Measurements from ENCODE around the gene ANAPC16. TPM values are rescaled to one million over a fixed set of nuclear protein-coding genes. Genes with fewer than 3 reads are reported as not detected.
A peak's percentile ranks its signal among the peaks of the same experiment; 100 is the strongest.

The ANAPC16 gene
- total and polyA plus RNA-seq, 4 donors, result 67.9 to 138 (median 91.4) TPM

DNA sequence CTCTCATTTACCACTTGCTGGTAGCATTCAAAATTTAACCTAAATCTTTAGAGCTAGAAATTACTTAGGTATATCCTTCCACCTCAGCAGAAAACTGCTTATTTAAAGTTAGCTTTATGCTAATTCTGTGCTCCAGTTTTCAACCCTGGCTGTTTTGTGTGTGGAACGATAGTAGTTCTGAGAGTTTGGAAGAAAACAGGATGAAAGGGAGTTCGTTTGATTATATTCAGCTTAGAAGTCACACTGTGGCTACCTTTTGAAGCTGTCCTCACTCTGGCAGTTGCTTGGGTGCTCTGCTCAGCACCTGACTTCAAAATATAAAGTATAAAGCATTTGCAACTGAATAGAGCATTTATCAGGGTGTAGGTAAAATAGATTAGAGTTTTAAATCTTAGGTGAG, 2.9 kb downstream of the ANAPC16 start:
- H3K9ac ChIP-seq (ENCODE audit: insufficient read depth in 1 of 2, low read length in 2 of 2), result peak overlapping the region in 1 of 2 donors; percentile 30
- H3K36me3 ChIP-seq (ENCODE audit: control insufficient read depth in 4 of 4, insufficient read depth in 4 of 4, low read length in 4 of 4), result peaks cover 2 to 6% (median 5%) of the 10 kb centered on the region in 4 donors
- ATAC-seq (ENCODE audit: insufficient read depth, low FRiP score) (no peak), DNase-seq (no peak)
- H3K27me3 ChIP-seq (ENCODE audit: control insufficient read depth in 3 of 3, insufficient read depth in 3 of 3, low read length in 2 of 3), result no peaks in the 10 kb centered on the region
- WGBS, 2 donors, result 26 to 43% methylated on average over 2 of the region's 2 CpGs
- TF ChIP-seq, protein P1, sequence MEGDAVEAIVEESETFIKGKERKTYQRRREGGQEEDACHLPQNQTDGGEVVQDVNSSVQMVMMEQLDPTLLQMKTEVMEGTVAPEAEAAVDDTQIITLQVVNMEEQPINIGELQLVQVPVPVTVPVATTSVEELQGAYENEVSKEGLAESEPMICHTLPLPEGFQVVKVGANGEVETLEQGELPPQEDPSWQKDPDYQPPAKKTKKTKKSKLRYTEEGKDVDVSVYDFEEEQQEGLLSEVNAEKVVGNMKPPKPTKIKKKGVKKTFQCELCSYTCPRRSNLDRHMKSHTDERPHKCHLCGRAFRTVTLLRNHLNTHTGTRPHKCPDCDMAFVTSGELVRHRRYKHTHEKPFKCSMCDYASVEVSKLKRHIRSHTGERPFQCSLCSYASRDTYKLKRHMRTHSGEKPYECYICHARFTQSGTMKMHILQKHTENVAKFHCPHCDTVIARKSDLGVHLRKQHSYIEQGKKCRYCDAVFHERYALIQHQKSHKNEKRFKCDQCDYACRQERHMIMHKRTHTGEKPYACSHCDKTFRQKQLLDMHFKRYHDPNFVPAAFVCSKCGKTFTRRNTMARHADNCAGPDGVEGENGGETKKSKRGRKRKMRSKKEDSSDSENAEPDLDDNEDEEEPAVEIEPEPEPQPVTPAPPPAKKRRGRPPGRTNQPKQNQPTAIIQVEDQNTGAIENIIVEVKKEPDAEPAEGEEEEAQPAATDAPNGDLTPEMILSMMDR (IDR thresholded peaks at IDR 0.05; ENCODE audit: control extremely low read depth, extremely low read depth), result no peak
- H3K4me3 ChIP-seq, result no peak overlapping the region
- peak overlapping the region in 1 of 2 donors; percentile 73 for H3K27ac ChIP-seq (ENCODE audit: low read depth in 1 of 2, low read length in 1 of 2)
- peaks cover 0 to 25% (median 6%) of the 10 kb centered on the region in 5 donors for H3K4me1 ChIP-seq (ENCODE audit: control insufficient read depth in 5 of 5, insufficient read depth in 5 of 5, low read length in 5 of 5)
- H3K9me3 ChIP-seq (ENCODE audit: control insufficient read depth in 4 of 4, insufficient read depth in 3 of 4, low read length in 3 of 4), result no peaks in the 10 kb centered on the region

DNA sequence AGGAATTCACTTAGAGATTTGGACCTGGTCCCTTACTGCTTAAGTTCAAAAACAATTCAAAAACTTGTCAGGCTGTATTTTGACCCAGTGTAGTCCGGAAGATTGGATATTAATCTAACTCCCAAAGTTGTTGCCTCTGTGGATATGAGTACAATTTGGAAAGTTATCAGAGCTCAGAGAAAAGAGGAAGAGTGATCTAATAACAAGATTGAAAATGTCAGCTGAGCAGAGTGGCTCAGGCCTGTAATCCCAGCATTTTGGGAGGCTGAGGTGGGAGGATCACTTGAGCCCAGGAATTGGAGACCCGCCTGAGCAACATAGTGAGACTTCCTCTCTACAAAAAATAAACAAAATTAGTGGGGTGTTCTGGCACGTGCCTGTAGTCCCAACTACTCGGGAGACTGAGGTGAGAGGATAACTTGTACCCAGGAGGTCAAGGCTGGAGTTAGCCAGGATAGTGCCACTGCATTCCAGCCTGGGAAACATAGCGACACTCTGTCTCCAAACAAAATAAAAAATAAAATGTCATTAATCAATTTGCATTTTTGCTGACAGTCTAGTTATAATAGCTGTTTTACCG, 3.5 kb downstream of the ANAPC16 start:
- peak overlapping the region; percentile 26 to 73 for H3K27ac ChIP-seq (ENCODE audit: low read depth in 1 of 2, low read length in 1 of 2)
- peaks cover 0 to 25% (median 7%) of the 10 kb centered on the region in 5 donors for H3K4me1 ChIP-seq (ENCODE audit: control insufficient read depth in 5 of 5, insufficient read depth in 5 of 5, low read length in 5 of 5)
- H3K9ac ChIP-seq (ENCODE audit: insufficient read depth in 1 of 2, low read length in 2 of 2), result no peak overlapping the region
- ATAC-seq (ENCODE audit: insufficient read depth, low FRiP score), result no peak
- 51 to 81% methylated on average over 6 of the region's 6 CpGs for WGBS, 2 donors
- DNase-seq, result no peak
- peaks cover 4 to 10% (median 7%) of the 10 kb centered on the region in 4 donors for H3K36me3 ChIP-seq (ENCODE audit: control insufficient read depth in 4 of 4, insufficient read depth in 4 of 4, low read length in 4 of 4)
- no peaks in the 10 kb centered on the region for H3K9me3 ChIP-seq (ENCODE audit: control insufficient read depth in 4 of 4, insufficient read depth in 3 of 4, low read length in 3 of 4)
- H3K4me3 ChIP-seq, result no peak overlapping the region
- H3K27me3 ChIP-seq (ENCODE audit: control insufficient read depth in 3 of 3, insufficient read depth in 3 of 3, low read length in 2 of 3), result no peaks in the 10 kb centered on the region
- TF ChIP-seq, protein P1 (IDR thresholded peaks at IDR 0.05; ENCODE audit: control extremely low read depth, extremely low read depth), result no peak

DNA sequence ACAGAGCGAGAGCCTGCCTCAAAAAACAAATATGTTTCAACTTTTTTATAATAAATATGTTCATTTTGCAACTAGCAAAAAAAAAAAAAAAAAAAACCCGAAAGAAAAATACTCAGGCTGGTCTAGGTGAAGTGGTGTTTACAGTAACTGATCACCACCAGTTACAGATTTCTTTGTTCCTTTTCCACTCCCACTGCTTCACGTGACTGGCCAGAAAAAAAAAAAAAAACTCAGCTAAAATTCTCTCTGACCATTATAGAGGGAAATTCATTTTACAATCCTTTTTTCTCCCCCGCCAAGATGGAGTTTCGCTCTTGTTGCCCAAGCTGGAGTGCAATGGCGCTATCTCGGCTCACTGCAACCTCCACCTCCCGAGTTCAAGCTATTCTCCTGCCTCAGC, 4.8 kb downstream of the ANAPC16 start:
- Histone ChIP-seq H3K36me3 (ENCODE audit: control insufficient read depth in 4 of 4, insufficient read depth in 4 of 4, low read length in 4 of 4) (peaks cover 4 to 16% (median 9%) of the 10 kb centered on the region in 4 donors), H3K4me1 (ENCODE audit: control insufficient read depth in 5 of 5, insufficient read depth in 5 of 5, low read length in 5 of 5) (peaks cover 0 to 16% (median 5%) of the 10 kb centered on the region in 5 donors), H3K9me3 (ENCODE audit: control insufficient read depth in 4 of 4, insufficient read depth in 3 of 4, low read length in 3 of 4) (no peaks in the 10 kb centered on the region), H3K9ac (ENCODE audit: insufficient read depth in 1 of 2, low read length in 2 of 2) (no peak overlapping the region), H3K27me3 (ENCODE audit: control insufficient read depth in 3 of 3, insufficient read depth in 3 of 3, low read length in 2 of 3) (no peaks in the 10 kb centered on the region), H3K4me3 (no peak overlapping the region), H3K27ac (ENCODE audit: low read depth in 1 of 2, low read length in 1 of 2) (no peak overlapping the region)
- 81 to 87% methylated on average over 8 of the region's 8 CpGs for WGBS, 2 donors
- DNase-seq (no peak), ATAC-seq (ENCODE audit: insufficient read depth, low FRiP score) (no peak)
- TF ChIP-seq, protein P1 (IDR thresholded peaks at IDR 0.05; ENCODE audit: control extremely low read depth, extremely low read depth), result no peak

DNA sequence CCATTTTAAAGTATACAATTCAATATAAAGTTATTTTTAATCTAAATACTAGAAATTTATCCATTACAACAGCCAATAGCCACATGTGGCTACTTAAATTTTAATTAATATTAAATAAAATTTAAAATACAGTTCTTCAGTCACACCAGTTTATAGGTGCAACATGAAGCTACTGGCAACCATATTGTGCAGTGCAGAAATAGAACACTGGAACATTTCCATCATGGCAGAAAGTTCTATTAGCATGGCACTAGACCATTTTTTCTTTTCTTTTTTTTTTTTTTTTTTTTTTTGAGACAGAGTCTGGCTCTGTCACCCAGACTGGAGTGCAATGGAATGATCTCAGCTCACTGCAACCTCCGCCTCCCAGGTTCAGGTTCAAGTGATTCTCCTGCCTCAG, 5.5 kb downstream of the ANAPC16 start:
- no peak for ATAC-seq (ENCODE audit: insufficient read depth, low FRiP score)
- no peak overlapping the region for H3K27ac ChIP-seq (ENCODE audit: low read depth in 1 of 2, low read length in 1 of 2)
- no peak overlapping the region for H3K9ac ChIP-seq (ENCODE audit: insufficient read depth in 1 of 2, low read length in 2 of 2)
- TF ChIP-seq, protein P1 (IDR thresholded peaks at IDR 0.05; ENCODE audit: control extremely low read depth, extremely low read depth), result no peak
- no peaks in the 10 kb centered on the region for H3K9me3 ChIP-seq (ENCODE audit: control insufficient read depth in 4 of 4, insufficient read depth in 3 of 4, low read length in 3 of 4)
- H3K27me3 ChIP-seq (ENCODE audit: control insufficient read depth in 3 of 3, insufficient read depth in 3 of 3, low read length in 2 of 3), result no peaks in the 10 kb centered on the region
- H3K4me3 ChIP-seq, result no peak overlapping the region
- peaks cover 4 to 16% (median 9%) of the 10 kb centered on the region in 4 donors for H3K36me3 ChIP-seq (ENCODE audit: control insufficient read depth in 4 of 4, insufficient read depth in 4 of 4, low read length in 4 of 4)
- WGBS, 2 donors, result 56 to 97% methylated on average over 1 of the region's 1 CpG
- no peak for DNase-seq
- peaks cover 0 to 16% (median 5%) of the 10 kb centered on the region in 5 donors for H3K4me1 ChIP-seq (ENCODE audit: control insufficient read depth in 5 of 5, insufficient read depth in 5 of 5, low read length in 5 of 5)
